Neural progenitor cell (in vitro differentiated cells): ENCODE measurements around the gene NBAS. TPM values are rescaled to one million over a fixed set of nuclear protein-coding genes. Genes with fewer than 3 reads are reported as not detected.

ENCODE experiments used
- DNase-seq: peaks from one replicate; pipeline ENCODE4 v3.0.0-alpha.2; 2016; ENCODE audit warnings: low spot score
- H2AFZ ChIP-seq: fragments of 200-600 bp; sonication (generic); replicated peaks from 2 replicates; pipeline ENCODE4 v1.6.1; 2016; ENCODE audit warnings: antibody characterized with exemption
- H3F3A ChIP-seq: fragments of 200-600 bp; sonication (generic); 2 replicates; pipeline ENCODE4 v1.6.1; 2016; ENCODE audit warnings: antibody characterized with exemption, low read depth
- H3K27ac ChIP-seq: fragments of 200-600 bp; sonication (generic); 2 replicates; pipeline ENCODE4 v1.5.1; 2016; ENCODE audit warnings: mild to moderate bottlenecking
- H3K27me3 ChIP-seq: fragments of 200-600 bp; sonication (generic); 2 replicates; pipeline ENCODE4 v1.6.1; 2016; ENCODE audit warnings: mild to moderate bottlenecking, moderate library complexity
- H3K36me3 ChIP-seq: fragments of 200-600 bp; sonication (generic); 2 replicates; pipeline ENCODE4 v1.5.1; 2016
- H3K4me1 ChIP-seq: fragments of 200-600 bp; sonication (generic); 2 replicates; pipeline ENCODE4 v1.6.1; 2016; ENCODE audit warnings: mixed run types
- H3K4me2 ChIP-seq: fragments of 200-600 bp; sonication (generic); 2 replicates; pipeline ENCODE4 v1.6.1; 2016
- H3K4me3 ChIP-seq: fragments of 200-600 bp; sonication (generic); 2 replicates; pipeline ENCODE4 v1.5.1; 2016
- H3K79me2 ChIP-seq: fragments of 200-600 bp; sonication (generic); 2 replicates; pipeline ENCODE4 v1.6.1; 2016; ENCODE audit warnings: low read depth
- H3K9ac ChIP-seq: fragments of 200-600 bp; sonication (generic); 2 replicates; pipeline ENCODE4 v1.6.1; 2016
- H3K9me3 ChIP-seq: fragments of 200-600 bp; sonication (generic); 2 replicates; pipeline ENCODE4 v1.5.1; 2016; ENCODE audit warnings: low read depth
- H4K20me1 ChIP-seq: fragments of 200-600 bp; sonication (generic); 2 replicates; pipeline ENCODE4 v1.6.1; 2016; ENCODE audit warnings: low read depth
- H3K27ac Mint-ChIP-seq: 3 replicates; pipeline ENCODE4 v1.8.0; 2021; ENCODE audit warnings: mixed read lengths
- H3K27me3 Mint-ChIP-seq: 2 replicates; pipeline ENCODE4 v1.8.0; 2022; ENCODE audit warnings: low read depth, mild to moderate bottlenecking, inconsistent platforms, moderate library complexity, mixed read lengths; ENCODE audit not compliant: insufficient read depth
- H3K36me3 Mint-ChIP-seq: 3 replicates; pipeline ENCODE4 v1.8.0; 2021; ENCODE audit warnings: mixed read lengths
- H3K4me1 Mint-ChIP-seq: 3 replicates; pipeline ENCODE4 v1.8.0; 2021; ENCODE audit warnings: mixed read lengths
- H3K4me3 Mint-ChIP-seq: 3 replicates; pipeline ENCODE4 v1.8.0; 2021; ENCODE audit warnings: mild to moderate bottlenecking, moderate library complexity, mixed read lengths
- H3K9me3 Mint-ChIP-seq: 3 replicates; pipeline ENCODE4 v1.8.0; 2020; ENCODE audit warnings: mixed read lengths
- EZH2 ChIP-seq: fragments of 200-600 bp; sonication (generic); IDR thresholded peaks from 2 replicates; pipeline ENCODE4 v1.6.1; 2017; ENCODE audit warnings: antibody characterized with exemption, mild to moderate bottlenecking, moderate library complexity
- EZH2phosphoT487 ChIP-seq: fragments of 200-600 bp; sonication (generic); IDR thresholded peaks from 2 replicates; pipeline ENCODE4 v1.6.1; 2017; ENCODE audit warnings: antibody characterized with exemption
- total RNA-seq: library from RNA; depleted of rRNA; stranded (reverse); fragments of >200 nt; gene quantifications from 2 replicates; pipeline ENCODE4 v1.2.3, GENCODE V29; 2015; ENCODE audit warnings: low replicate concordance
- TF ChIP-seq, protein P1 (sequence below): fragments of 200-600 bp; sonication (generic); IDR thresholded peaks from 2 replicates; pipeline ENCODE4 v1.5.1; 2017; ENCODE audit warnings: antibody characterized with exemption, mild to moderate bottlenecking

The NBAS gene
- total RNA-seq, 1 donor from 2014 or later, result 58.0 TPM

DNA sequence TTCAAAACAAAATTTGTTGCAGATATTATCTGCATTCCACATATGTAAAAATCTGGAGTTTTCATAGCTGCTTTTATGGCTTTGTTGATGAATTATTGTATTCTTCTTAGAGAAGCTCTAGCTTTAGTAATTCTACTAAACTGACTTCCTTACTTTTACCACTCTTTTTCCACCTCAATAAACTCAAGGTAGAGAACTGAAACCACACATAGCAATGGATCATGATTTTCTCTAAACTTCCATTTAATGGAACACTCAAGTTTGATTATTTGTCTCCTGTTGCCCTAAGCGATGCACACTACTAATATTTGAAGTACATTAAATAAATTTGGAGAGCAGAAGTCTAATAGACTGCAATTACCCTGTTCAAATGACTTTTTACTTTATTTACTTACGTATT is 192.0 kb downstream of the NBAS start:
- H3K27ac Mint-ChIP-seq, result no peak overlapping the region
- no peaks in the 10 kb centered on the region for H3K36me3 ChIP-seq
- no peaks in the 10 kb centered on the region for H3K4me1 Mint-ChIP-seq
- H3K36me3 Mint-ChIP-seq, result peaks cover 11% of the 10 kb centered on the region
- TF ChIP-seq, protein P1, sequence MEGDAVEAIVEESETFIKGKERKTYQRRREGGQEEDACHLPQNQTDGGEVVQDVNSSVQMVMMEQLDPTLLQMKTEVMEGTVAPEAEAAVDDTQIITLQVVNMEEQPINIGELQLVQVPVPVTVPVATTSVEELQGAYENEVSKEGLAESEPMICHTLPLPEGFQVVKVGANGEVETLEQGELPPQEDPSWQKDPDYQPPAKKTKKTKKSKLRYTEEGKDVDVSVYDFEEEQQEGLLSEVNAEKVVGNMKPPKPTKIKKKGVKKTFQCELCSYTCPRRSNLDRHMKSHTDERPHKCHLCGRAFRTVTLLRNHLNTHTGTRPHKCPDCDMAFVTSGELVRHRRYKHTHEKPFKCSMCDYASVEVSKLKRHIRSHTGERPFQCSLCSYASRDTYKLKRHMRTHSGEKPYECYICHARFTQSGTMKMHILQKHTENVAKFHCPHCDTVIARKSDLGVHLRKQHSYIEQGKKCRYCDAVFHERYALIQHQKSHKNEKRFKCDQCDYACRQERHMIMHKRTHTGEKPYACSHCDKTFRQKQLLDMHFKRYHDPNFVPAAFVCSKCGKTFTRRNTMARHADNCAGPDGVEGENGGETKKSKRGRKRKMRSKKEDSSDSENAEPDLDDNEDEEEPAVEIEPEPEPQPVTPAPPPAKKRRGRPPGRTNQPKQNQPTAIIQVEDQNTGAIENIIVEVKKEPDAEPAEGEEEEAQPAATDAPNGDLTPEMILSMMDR, result no peak
- no peak for TF ChIP-seq EZH2
- no peak for TF ChIP-seq EZH2phosphoT487
- no peak overlapping the region for H3K4me2 ChIP-seq
- H3K9me3 Mint-ChIP-seq, result no peaks in the 10 kb centered on the region
- no peaks in the 10 kb centered on the region for H3K27me3 ChIP-seq
- H3F3A ChIP-seq, result no peaks in the 10 kb centered on the region
- H4K20me1 ChIP-seq, result no peaks in the 10 kb centered on the region
- H3K4me3 Mint-ChIP-seq, result no peak overlapping the region
- H3K27me3 Mint-ChIP-seq, result no peaks in the 10 kb centered on the region
- no peaks in the 10 kb centered on the region for H3K79me2 ChIP-seq
- H3K27ac ChIP-seq, result no peak overlapping the region
- H3K4me1 ChIP-seq, result no peaks in the 10 kb centered on the region
- H2AFZ ChIP-seq, result no peak overlapping the region
- no peak for DNase-seq
- H3K4me3 ChIP-seq, result no peak overlapping the region
- no peaks in the 10 kb centered on the region for H3K9me3 ChIP-seq
- no peak overlapping the region for H3K9ac ChIP-seq

DNA sequence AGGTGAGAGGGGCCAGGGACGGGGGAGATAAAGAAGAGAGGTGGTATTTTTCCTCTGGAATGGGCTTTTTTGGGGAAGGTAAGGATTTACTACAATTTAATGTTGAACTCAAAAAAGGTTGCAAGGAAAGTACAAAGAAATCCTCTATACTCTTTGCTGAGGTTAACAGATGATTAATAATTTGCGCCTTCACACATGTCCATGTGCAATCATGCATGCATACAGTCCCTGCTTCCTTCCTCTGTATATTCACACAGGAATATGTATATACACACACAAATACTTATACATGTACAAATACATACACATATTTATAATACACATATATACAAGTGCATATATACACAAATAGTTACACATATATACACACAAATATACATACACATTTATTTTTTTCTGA is 193.4 kb downstream of the NBAS start:
- Mint-ChIP-seq H3K27ac (no peak overlapping the region), H3K4me3 (no peak overlapping the region), H3K27me3 (no peaks in the 10 kb centered on the region), H3K36me3 (peaks cover 11% of the 10 kb centered on the region), H3K9me3 (no peaks in the 10 kb centered on the region), H3K4me1 (no peaks in the 10 kb centered on the region)
- Histone ChIP-seq H3K4me2 (no peak overlapping the region), H3K9me3 (no peaks in the 10 kb centered on the region), H3K36me3 (no peaks in the 10 kb centered on the region), H4K20me1 (no peaks in the 10 kb centered on the region), H3K27me3 (no peaks in the 10 kb centered on the region), H3K79me2 (no peaks in the 10 kb centered on the region), H3K9ac (no peak overlapping the region), H3K27ac (no peak overlapping the region), H3K4me1 (no peaks in the 10 kb centered on the region), H2AFZ (no peak overlapping the region), H3K4me3 (no peak overlapping the region), H3F3A (no peaks in the 10 kb centered on the region)
- no peak for DNase-seq
- no peak for TF ChIP-seq EZH2
- TF ChIP-seq EZH2phosphoT487, result no peak
- TF ChIP-seq, protein P1, result no peak

DNA sequence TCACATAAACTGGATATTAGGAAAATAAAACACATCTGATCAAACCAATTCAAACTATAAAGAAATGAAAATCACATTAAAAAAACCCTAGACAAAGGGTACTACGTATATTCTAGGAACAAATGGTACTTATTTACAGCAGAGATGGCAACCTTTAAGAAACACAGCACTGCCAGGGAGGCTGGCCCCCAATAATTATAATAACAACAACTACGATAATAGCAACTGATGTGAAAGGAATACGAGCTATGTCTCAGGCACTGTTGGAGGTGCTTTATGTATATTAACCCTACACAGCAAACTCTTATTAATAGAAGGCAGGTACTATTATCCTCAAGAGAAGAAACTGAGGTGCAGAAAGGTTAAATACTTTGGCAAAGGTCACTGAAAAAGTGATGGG is 193.9 kb downstream of the NBAS start:
- Mint-ChIP-seq H3K27me3 (no peaks in the 10 kb centered on the region), H3K9me3 (no peaks in the 10 kb centered on the region), H3K36me3 (peaks cover 11% of the 10 kb centered on the region), H3K27ac (no peak overlapping the region), H3K4me3 (no peak overlapping the region), H3K4me1 (no peaks in the 10 kb centered on the region)
- Histone ChIP-seq H3K36me3 (no peaks in the 10 kb centered on the region), H3K9ac (no peak overlapping the region), H3K4me3 (no peak overlapping the region), H3K4me1 (no peaks in the 10 kb centered on the region), H2AFZ (no peak overlapping the region), H3K27me3 (no peaks in the 10 kb centered on the region), H3K4me2 (no peak overlapping the region), H3K79me2 (no peaks in the 10 kb centered on the region), H3F3A (no peaks in the 10 kb centered on the region), H4K20me1 (no peaks in the 10 kb centered on the region), H3K27ac (no peak overlapping the region), H3K9me3 (no peaks in the 10 kb centered on the region)
- no peak for DNase-seq
- TF ChIP-seq EZH2, result no peak
- TF ChIP-seq EZH2phosphoT487, result no peak
- TF ChIP-seq, protein P1, result no peak

DNA sequence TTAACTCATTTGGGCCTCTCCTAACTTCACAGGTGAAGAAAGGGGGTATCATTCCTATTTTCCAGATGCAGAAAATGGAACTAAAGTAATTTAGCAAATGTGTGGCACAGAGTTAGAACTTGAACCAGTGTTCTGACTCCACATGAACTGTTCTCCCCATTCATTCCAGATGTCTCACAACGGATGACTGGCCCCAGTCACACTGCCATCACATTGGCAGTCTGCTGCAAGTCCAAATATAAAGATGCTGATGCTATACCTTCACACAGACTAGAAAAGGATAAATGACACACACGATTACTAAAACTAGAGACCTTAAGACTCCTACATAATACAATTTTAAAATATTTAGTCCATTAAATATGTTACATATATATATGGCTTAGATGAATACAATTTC is 195.7 kb downstream of the NBAS start:
- Mint-ChIP-seq H3K27ac (no peak overlapping the region), H3K27me3 (no peaks in the 10 kb centered on the region), H3K4me3 (no peak overlapping the region), H3K4me1 (no peaks in the 10 kb centered on the region), H3K36me3 (peaks cover 12% of the 10 kb centered on the region), H3K9me3 (no peaks in the 10 kb centered on the region)
- Histone ChIP-seq H3F3A (no peaks in the 10 kb centered on the region), H3K79me2 (no peaks in the 10 kb centered on the region), H3K4me3 (no peak overlapping the region), H3K27ac (no peak overlapping the region), H3K9me3 (no peaks in the 10 kb centered on the region), H4K20me1 (no peaks in the 10 kb centered on the region), H3K36me3 (no peaks in the 10 kb centered on the region), H3K27me3 (no peaks in the 10 kb centered on the region), H3K4me2 (no peak overlapping the region), H3K4me1 (no peaks in the 10 kb centered on the region), H2AFZ (no peak overlapping the region), H3K9ac (no peak overlapping the region)
- TF ChIP-seq EZH2 (no peak), EZH2phosphoT487 (no peak)
- TF ChIP-seq, protein P1, result no peak
- no peak for DNase-seq
